PC-9 (cell line): ENCODE measurements around the gene ACOT12. TPM values are rescaled to one million over a fixed set of nuclear protein-coding genes. Genes with fewer than 3 reads are reported as not detected.

Experiments used
- BruUV-seq: library from RNA; stranded (reverse); fragments of 400-500 nt; replicated peaks from 2 replicates; lab custom pipeline; 2021; lab: Mats Ljungman, UMichigan
- CTCF ChIA-PET: fragments of 300-600 bp; sonication (Branson Sonifier 250); formaldehyde crosslinking; loops from one replicate; lab custom pipeline; 2022; ENCODE audit warnings: antibody characterized with exemption; lab: Charles Lee
- POLR2A ChIA-PET: fragments of 300-600 bp; sonication (Branson Sonifier 250); formaldehyde crosslinking; loops from one replicate; lab custom pipeline; 2022; ENCODE audit warnings: antibody characterized with exemption; ENCODE audit not compliant: unreplicated experiment; lab: Charles Lee
- DNase-seq, 2 experiments: peaks; one replicate each; pipeline versions ENCODE4 v3.0.0 to v3.0.0-alpha.2; 2015 to 2022; ENCODE audit warnings: mixed read lengths in 1 of 2
- H2AFZ ChIP-seq: fragments of 200-600 bp; sonication (generic); 2 replicates; pipeline ENCODE4 v1.8.1; 2017; ENCODE audit warnings: antibody characterized with exemption
- H3F3A ChIP-seq: fragments of 200-600 bp; sonication (generic); 2 replicates; pipeline ENCODE4 v1.8.1; 2017; ENCODE audit warnings: antibody characterized with exemption, mild to moderate bottlenecking, low read depth; ENCODE audit not compliant: insufficient read depth
- H3K27ac ChIP-seq: fragments of 200-600 bp; sonication (generic); 2 replicates; pipeline ENCODE4 v1.6.1; 2016; ENCODE audit warnings: mixed run types
- H3K27me3 ChIP-seq: fragments of 200-600 bp; sonication (generic); 2 replicates; pipeline ENCODE4 v1.6.1; 2016; ENCODE audit warnings: low read depth, mixed run types; ENCODE audit not compliant: insufficient read depth
- H3K36me3 ChIP-seq: fragments of 200-600 bp; sonication (generic); 2 replicates; pipeline ENCODE4 v1.6.1; 2016; ENCODE audit warnings: low read depth, mixed run types
- H3K4me1 ChIP-seq: fragments of 200-600 bp; sonication (generic); replicated peaks from 2 replicates; pipeline ENCODE4 v1.6.1; 2016; ENCODE audit warnings: mixed run types; ENCODE audit not compliant: insufficient read depth
- H3K4me2 ChIP-seq: fragments of 200-600 bp; sonication (generic); 2 replicates; pipeline ENCODE4 v1.6.1; 2017; ENCODE audit warnings: mixed run types
- H3K4me3 ChIP-seq: fragments of 200-600 bp; sonication (generic); 2 replicates; pipeline ENCODE4 v1.6.1; 2016; ENCODE audit warnings: mixed run types
- H3K79me2 ChIP-seq: fragments of 200-600 bp; sonication (generic); 2 replicates; pipeline ENCODE4 v1.6.1; 2017; ENCODE audit warnings: low read depth, mixed run types
- H3K9me2 ChIP-seq: fragments of 200-600 bp; sonication (generic); 2 replicates; pipeline ENCODE4 v1.8.1; 2017; ENCODE audit warnings: mild to moderate bottlenecking; ENCODE audit not compliant: insufficient read depth
- H3K9me3 ChIP-seq: fragments of 200-600 bp; sonication (generic); 2 replicates; pipeline ENCODE4 v1.8.1; 2016; ENCODE audit warnings: low read depth; ENCODE audit not compliant: insufficient read depth
- H4K20me1 ChIP-seq: fragments of 200-600 bp; sonication (generic); 2 replicates; pipeline ENCODE4 v1.8.1; 2017; ENCODE audit not compliant: insufficient read depth
- CTCF ChIP-seq: fragments of 200-600 bp; sonication (generic); conservative IDR thresholded peaks from 2 replicates; pipeline ENCODE4 v1.6.1; 2017; ENCODE audit warnings: mixed run types, antibody characterized with exemption, mild to moderate bottlenecking, moderate library complexity
- EZH2 ChIP-seq: fragments of 200-600 bp; sonication (generic); IDR thresholded peaks from 2 replicates; pipeline ENCODE4 v1.8.0; 2017; ENCODE audit warnings: antibody characterized with exemption, low read depth
- intact Hi-C: fragments of 100-400 bp; cut with micrococcal nuclease; formaldehyde crosslinking; loops from one replicate; pipeline ENCODE4 v1.10.0; 2022; ENCODE audit not compliant: unreplicated experiment
- total RNA-seq: library from RNA; stranded (reverse); gene quantifications from 2 replicates; pipeline ENCODE4 v1.2.3, GENCODE V29; 2021

The ACOT12 gene
- total RNA-seq, 1 experiment from 2014 or later = not detected

- Histone ChIP-seq H3K4me1 (peaks cover 21% of the 10 kb centered on the region), H2AFZ (no peak overlapping the region), H3K4me3 (no peak overlapping the region), H3K4me2 (no peak overlapping the region), H3F3A (0 out of 2 replicates have a peak, but pooled peaks cover 10% of the 10 kb centered on the region), H4K20me1 (no peaks in the 10 kb centered on the region), H3K79me2 (no peaks in the 10 kb centered on the region), H3K9me3 (no peaks in the 10 kb centered on the region), H3K27me3 (no peaks in the 10 kb centered on the region), H3K36me3 (no peaks in the 10 kb centered on the region), H3K27ac (no peak overlapping the region), H3K9me2 (no peaks in the 10 kb centered on the region)
- intact Hi-C loops = loop anchor here (5.0 kb wide), 2 partner anchors 80 to 325 kb away; partner anchors contain the start of gene SSBP2
- no peak for TF ChIP-seq CTCF
- TF ChIP-seq EZH2 = no peak
- CTCF ChIA-PET = no interaction called here
- no TSS peak for BruUV-seq
- DNase-seq = no peak
- POLR2A ChIA-PET = no interaction called here
These were observed 33.6 kb upstream of the ACOT12 start for GRCh38 chr5:81427566-81427965.

DNA sequence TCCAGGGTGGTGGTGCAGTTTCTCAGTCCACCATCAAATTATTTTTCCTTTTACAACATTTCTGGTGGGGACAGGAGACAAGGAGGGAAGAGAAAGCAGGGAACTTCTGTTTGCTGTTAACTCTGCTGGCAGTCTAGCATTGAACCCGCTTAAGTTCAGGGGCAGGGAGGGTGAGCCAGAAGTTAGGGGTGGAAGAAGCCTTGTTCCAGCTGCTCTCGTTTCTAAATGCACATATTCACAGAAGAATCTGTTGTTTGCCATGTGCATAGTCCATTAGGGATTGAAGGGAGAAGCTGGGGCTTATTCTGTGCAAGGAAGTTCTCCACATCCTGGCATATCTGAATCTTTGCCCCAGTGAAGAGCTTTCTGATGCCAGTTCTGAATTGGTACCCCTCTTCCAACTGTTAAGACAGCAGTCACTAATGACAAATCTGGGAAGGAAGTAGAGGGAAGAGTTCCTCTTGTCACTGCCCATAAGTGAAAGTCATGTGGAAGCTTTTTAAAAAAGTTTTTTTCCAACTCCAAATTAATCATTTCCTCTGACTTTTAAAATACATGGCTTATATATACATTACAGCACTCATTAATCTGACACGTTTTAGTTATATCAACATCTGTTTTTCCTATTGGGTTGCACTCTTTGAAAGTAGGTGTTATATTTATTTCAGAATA lies 32.6 kb upstream of the ACOT12 start:
- Histone ChIP-seq H4K20me1 (no peaks in the 10 kb centered on the region), H3K9me3 (no peaks in the 10 kb centered on the region), H3K27me3 (no peaks in the 10 kb centered on the region), H3K4me1 (peaks cover 31% of the 10 kb centered on the region), H3K27ac (no peak overlapping the region), H3K9me2 (no peaks in the 10 kb centered on the region), H3F3A (0 out of 2 replicates have a peak, but pooled peaks cover 10% of the 10 kb centered on the region), H3K4me3 (no peak overlapping the region), H2AFZ (no peak overlapping the region), H3K36me3 (no peaks in the 10 kb centered on the region), H3K79me2 (no peaks in the 10 kb centered on the region), H3K4me2 (no peak overlapping the region)
- no peak for TF ChIP-seq CTCF
- TF ChIP-seq EZH2 = no peak
- ChIA-PET CTCF (interaction anchor here (0.5 kb wide), 1 partner anchor 11 kb away, joined by 3 read pairs; no protein-coding TSS in a partner anchor), POLR2A (no interaction called here)
- no TSS peak for BruUV-seq
- intact Hi-C loops = loop anchor here (5.0 kb wide), 2 partner anchors 81 to 326 kb away; partner anchors contain the start of gene SSBP2
- no peak for DNase-seq

DNA sequence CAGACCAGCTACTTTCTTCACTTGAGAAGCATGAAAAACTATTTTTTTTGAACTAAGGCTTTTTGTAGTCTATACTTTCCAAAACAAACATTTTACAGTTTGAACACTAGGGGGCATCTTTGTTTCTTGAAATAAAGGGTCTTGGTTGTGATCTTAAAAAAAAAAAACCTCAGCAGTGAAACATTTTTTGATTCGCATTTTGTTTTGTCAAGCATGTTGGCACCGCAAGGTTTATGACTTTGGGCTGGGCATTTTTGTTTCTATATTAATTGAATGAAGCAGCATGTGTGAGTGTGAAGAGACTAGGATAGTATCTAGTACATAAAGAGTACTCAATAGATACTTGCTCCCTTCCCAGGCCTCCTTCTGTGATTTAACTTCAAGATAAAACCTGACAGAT lies 31.6 kb upstream of the ACOT12 start:
- no TSS peak for BruUV-seq
- H3K4me3 ChIP-seq = no peak overlapping the region
- no peak overlapping the region for H2AFZ ChIP-seq
- no peaks in the 10 kb centered on the region for H3K9me2 ChIP-seq
- ChIA-PET POLR2A (no interaction called here), CTCF (interaction anchor here (0.6 to 1.4 kb wide), 3 partner anchors 42 to 801 kb away, joined by 3 to 6 read pairs (median 3); no protein-coding TSS in a partner anchor)
- no peaks in the 10 kb centered on the region for H3K79me2 ChIP-seq
- no peaks in the 10 kb centered on the region for H3K9me3 ChIP-seq
- TF ChIP-seq CTCF (peak; percentile 83), EZH2 (no peak)
- no peak overlapping the region for H3K27ac ChIP-seq
- peaks cover 35% of the 10 kb centered on the region for H3K4me1 ChIP-seq
- H3K27me3 ChIP-seq = no peaks in the 10 kb centered on the region
- intact Hi-C loops = loop anchor here (1.0 to 5.0 kb wide), 5 partner anchors 82 to 800 kb away; partner anchors contain the start of gene SSBP2
- no peaks in the 10 kb centered on the region for H3K36me3 ChIP-seq
- H3K4me2 ChIP-seq = no peak overlapping the region
- 0 out of 2 replicates have a peak, but pooled peaks cover 10% of the 10 kb centered on the region for H3F3A ChIP-seq
- peak; percentile 2 to 55 for DNase-seq
- H4K20me1 ChIP-seq = no peaks in the 10 kb centered on the region
